Measurements from ENCODE around the gene EEFSEC.

The EEFSEC gene

DNA sequence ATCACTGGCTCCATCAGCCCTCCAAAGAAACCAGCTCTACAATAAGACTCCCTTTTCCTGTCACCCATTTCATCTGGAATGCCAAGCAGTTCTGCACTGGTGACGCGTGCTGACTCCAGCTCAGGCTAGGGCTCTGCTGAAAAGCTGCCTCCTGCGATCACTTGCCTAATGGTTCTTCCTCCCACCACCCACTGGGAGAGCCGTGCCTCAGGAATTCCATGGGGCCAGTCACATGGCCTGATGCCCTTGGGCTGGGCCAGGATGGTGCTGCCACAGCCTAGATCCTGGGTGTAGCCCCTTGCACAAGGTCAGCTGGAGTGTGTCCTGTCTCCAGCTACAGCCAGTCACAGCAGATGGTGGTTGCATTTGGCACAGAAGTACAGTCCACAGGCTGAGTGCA, 214.5 kb downstream of the EEFSEC start:
- no peak for DNase-seq (ENCODE audit: low read depth in 3 of 3)

DNA sequence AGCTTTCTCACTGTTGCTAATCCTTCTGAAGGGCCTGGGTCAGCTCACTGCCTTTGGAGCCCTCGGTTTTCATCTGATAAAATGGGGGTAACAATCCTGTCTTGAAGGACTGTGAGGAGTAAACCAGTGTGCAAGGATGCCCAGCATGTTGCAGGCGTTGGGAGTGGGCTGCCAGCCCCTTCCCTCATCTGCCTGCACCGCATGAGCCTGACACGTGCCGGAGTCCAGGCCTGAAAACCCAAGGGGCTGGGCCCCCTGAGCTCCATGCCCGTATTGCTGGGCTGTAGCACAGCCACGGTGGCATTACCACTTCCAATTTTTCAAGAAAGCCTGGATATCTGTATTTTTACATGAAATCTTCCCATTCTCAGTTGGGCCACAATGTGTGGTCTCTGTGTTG, 215.3 kb downstream of the EEFSEC start:
- no peak for DNase-seq (ENCODE audit: low read depth in 3 of 3)

DNA sequence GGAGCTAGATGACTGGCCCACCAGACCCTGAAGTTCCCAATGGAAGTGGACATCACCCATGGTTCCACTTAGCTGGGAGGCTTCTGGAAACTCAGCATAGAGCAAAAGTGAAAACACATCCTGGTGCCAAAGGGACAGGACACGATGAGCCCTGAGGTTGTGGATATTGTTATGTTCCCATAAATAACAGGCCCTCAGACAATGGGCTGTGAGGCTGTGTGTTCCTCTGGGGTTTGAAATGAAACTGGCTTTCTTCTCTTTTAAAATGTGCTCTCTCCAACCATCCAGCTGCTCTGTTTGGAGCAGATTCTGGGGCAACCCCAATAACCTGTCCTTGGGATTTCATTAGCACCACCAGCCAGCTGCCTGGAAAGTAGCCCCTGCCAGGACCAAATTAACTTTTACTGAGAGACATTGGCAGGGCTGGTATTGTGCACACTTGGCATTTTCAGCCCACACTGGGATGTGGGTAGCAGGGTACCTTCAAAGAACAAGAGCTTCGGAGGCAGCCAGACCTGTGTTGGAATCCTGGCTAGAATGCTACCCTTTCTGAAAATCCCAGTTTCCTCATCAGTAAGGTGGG, 215.9 kb downstream of the EEFSEC start:
- DNase-seq (ENCODE audit: low read depth in 3 of 3): no peak

DNA sequence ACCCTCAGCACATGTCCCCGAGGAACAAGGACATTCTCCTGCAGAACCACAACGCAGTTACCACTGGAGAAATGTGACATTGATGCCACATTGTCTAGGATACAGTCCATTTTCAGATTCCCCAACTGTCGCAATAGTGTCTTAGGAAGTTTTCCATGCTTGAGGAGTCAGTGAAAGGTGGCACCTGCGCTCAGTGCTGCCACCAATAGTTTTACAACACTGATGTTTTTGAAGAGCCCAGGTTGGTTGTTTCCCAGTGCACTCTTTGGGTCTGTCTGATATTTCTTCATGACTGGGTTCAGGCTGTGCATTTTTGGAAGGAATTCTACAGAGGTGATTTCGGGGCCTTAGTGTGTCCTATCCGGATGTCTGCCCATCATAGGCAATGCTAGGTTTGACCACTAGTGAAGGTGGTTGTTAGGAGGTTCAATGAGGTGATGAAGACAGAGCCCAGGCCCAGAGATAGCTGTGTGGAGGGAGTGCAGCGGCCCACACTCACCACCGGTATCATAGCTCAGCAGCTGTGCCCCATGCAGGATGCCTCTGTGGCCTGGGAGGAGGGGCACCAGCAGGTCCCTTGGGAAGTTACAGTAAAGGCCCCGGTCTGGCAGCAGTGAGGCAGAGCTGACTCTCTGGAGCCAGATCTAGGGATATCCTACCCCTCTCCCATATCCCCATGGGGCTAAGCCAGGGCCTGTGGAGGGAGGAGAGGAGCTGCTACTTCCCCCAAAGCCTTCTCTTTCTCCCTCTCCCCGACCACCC, 216.8 kb downstream of the EEFSEC start:
- no peak for DNase-seq (ENCODE audit: low read depth in 3 of 3)

DNA sequence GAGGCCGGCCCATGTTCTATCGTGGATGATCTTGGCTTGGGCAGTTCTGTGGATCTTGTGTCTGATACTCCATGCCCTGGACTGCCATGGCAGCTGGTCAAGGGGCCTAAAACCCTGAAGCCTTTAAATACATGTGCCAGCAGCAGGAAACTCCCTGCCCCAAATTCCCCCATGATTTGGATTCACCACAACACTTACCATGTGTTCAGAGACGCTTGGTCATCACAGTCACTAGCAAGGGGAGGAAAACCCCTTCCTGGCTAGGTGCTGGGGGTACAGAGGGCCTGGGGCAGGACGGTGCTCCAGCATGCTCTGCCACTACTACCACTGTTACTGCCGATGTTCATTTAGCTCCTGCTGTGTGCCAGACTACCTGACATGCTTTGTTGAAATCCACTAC, 219.0 kb downstream of the EEFSEC start:
- no peak for DNase-seq (ENCODE audit: low read depth in 3 of 3)

DNA sequence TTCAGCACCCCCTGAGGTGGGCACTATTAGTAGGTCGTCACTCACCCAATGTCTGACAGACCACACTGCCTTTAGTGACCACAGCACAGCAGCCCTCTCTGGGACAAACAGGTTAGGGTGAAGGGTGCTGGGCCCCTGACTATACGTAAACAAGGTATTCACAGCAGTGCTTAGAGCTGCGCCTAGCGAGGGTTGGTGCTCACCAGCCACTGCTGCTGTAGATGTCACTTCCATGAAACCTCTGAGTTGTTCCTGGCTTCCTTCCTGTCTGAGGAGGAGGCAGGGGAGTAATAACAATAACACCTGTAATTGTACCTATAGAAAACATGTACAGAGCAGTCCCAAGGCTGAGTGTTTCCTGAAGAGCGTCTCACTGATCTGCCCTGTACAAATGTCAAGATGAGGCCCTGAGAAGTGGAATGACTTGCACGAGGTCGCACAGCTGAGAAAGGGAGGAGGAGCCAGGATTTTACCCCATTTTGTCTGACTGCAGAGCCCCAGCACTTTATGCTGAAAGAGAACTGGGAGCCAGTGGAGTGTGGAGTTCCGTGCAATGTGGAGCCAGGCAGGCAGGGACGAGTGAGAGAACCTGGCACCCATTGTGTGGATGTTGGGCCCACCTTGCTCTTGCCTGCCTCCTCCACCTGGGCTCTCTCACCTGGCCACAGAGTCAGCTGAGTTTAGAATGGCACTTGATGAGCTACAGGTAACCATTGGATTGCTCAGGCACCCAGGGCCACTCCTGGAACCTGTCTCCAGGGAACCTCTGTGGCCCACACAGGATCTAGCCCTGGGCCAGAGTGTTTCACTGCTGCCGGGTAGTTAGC, 219.6 kb downstream of the EEFSEC start:
- no peak for DNase-seq (ENCODE audit: low read depth in 3 of 3)

DNA sequence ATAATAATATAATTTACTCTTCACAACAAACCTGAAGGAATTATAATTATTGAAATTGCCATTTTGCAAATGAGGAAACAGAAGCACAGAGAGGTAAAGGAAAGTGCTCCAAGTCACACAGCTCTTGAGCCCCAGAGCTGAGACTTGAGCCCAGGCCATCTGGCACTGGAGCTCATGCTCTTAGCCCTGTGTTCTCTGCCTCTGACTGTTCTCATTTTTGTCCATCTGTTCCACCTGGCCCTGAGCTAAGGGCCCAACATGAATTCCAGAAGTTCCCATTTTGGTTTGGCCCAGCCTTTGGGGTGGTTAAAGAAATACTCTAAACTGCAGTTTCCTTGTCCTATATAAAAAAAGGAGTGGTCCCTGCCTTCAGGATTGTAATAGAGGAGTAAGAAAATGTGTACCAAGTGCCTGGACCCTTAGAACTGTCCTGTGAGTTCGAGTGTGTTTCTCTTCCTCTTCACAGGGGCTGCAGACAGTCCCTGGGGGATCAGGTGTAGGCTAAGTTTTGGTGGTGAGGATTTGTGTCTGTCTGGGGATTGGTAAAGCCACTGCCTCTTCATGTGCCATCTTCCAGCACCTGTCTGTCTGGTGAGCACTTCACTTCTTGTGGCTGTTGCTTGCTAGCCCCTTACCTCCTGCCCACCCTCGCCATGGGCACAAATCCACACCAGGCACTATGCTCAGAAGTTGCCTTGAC, 221.6 kb downstream of the EEFSEC start:
- DNase-seq (ENCODE audit: low read depth in 3 of 3): no peak

DNA sequence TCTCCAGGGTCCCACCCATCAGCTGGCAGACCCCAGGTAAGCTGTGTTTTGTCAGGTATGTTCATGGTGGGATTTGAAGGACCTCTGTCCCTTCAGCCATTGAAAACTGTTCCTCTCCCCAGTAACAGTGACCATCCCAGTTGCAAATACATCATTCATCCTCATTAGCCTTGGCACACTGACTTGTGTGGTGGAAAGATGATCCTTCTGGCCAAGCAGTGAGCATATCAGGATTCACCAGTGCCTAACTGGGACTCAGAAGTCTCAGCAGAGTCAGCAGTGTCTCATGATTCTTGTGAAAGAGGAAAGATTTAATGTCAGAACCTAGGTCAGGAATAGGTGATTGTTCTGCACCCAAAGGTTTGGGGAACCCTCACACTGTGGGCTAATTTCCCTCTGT, 223.2 kb downstream of the EEFSEC start:
- no peak for DNase-seq (ENCODE audit: low read depth in 3 of 3)

DNA sequence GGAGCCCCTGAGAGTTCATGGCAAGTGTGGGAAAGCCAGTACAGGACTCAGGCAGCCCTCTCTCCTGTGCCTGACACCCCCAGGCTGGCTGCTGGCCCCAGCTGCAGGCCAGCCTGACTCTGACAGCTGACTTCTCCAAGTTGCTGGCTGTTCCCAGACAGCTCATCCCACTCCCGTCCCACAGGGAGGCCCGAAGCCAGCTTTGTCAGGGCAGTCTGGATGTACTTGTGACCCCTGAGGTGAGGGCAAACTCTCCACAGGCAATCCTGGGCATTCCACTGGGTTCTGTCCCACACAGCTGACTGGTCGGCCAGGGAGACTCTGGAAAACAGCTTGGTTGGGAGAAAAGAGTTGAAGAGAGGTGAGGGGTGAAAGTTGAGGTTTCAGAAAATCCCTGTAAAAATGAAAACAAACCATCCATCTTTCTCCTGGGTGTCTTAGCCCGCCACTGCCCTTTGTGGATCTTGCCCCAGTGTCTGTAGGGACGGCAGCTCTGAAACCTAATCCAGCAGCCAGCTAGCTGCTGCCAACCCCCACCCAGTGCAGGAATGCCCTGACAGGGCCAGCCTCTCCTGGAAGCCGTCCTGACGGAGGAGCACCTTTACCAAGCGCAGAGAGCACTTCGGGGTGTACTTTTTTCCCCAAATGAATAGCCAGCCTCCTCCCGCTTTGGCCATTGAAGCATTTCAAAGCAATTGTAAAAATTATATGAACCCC, 225.5 kb downstream of the EEFSEC start:
- no peak for DNase-seq (ENCODE audit: low read depth in 3 of 3)

DNA sequence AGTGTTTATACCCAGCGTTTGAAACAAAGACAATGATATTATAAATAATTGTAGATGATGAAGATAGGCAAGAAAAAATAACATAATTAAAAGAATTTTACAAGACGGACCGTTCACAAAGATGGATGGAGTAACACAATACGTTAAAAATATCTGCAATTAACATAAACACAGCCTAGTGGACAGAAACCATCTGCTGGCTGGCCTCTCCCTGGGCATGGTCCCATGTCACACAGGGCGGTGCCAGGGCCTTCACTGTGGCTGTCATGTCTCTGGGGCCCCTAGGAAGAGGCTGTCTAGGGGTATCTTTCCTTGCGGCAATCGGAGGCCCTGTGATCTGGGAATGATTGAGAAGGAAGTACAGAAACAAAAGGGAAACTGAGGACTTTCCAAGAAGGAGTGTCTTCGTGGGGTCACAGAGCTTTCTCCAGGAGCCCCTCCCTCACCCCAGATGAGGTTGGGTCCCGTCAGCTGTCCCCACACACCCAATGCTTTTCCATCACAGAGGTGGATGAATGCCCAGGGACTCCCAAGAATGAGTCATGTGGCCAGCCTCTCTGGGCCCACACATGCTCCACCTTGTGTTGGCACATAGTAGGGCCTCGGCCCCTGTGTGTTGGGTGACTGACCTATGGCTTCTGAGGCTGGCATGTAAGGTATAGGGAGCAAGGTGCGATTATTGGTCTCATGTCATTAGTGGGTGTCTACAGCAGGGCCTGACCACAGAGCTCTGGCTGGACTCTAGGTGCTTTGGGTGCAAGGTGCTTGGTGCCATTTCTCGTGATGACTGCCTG, 226.3 kb downstream of the EEFSEC start:
- no peak for DNase-seq (ENCODE audit: low read depth in 3 of 3)

DNA sequence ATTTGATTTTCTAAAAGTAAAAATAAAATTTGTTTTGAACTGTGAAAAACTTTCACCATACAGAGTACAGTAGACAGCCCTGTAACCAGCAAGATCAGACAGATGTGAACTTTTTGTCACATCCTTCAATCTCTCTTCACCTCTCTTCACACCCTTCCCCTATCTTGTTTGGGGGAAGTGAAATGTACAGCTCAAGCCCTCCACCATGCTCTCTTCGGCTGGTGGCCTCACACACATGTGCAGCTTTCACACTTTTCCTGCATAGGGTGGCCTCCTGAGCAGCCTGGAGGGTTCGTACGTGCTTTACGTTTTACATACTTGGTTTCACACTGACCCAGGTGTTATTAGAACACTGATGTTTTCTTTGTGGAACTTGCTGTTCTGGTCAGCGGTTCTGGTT, 227.0 kb downstream of the EEFSEC start:
- no peak for DNase-seq (ENCODE audit: low read depth in 3 of 3)

DNA sequence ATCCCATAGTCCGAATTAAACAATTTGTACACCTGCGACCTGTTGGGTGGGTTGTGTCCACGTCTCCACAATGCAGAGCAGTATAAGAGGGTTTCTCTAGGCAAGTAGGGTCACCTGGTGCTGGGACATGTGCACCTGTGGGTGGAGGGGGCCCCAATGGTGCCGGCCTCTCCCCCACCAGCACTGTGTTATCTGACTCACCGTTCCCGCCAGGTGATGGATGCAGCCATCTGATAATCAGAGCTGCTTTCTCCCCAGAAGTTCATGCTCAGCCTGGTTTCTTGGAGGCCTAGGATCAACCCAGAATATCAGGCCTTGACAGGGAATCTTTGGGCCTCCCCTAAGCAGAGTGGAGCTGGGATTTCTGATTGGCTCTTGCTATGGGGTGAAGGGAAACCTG, 227.4 kb downstream of the EEFSEC start:
- DNase-seq (ENCODE audit: low read depth in 3 of 3): no peak

DNA sequence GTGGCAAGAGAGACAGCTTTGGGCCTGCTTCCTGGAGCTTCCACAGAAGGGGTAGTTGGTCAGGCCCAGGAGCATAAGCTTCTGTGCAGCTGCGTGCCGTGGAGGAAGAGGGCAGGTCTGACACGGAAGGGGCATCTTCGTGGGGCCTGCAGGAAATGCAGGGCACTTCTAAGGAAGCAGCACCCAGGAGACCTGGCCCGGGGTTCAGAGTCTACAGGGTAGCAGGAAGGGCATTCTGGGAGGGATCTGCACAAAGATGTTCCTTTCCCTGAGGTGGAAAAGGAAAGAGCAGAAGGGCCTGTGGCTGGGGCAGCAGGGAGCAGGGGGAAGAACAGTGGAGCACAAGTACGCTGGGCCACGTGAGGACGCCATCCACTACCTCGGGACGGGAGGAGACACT, 228.3 kb downstream of the EEFSEC start:
- no peak for DNase-seq (ENCODE audit: low read depth in 3 of 3)

DNA sequence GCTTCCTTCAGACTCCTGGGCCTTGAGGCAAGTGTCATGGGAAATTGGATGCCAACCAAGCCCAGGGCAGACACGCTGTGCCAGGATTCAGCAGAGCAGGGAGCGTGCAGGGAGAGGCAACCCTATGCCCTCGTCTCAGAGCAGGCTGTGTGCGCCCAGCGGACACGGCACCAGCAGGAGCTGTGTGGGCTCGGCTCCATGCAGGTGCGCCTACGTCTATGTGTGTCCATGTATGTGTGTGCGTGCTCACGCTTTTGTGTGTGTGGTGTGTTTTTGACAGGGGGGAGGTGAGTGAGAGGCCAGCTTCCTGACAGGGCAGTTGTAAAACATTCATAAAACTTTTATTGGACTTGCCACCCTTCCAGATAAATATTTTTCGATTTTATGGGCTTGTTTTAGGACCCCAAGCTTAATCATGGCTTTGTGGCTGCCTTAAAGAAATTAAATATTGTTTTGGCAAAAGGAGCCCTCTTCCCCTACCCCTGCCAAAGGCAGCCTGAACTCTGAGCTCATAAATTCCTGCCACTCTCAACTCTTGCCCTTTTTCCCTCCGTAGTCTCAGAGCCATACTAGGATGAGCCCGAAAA, 229.0 kb downstream of the EEFSEC start:
- DNase-seq (ENCODE audit: low read depth in 3 of 3): no peak

DNA sequence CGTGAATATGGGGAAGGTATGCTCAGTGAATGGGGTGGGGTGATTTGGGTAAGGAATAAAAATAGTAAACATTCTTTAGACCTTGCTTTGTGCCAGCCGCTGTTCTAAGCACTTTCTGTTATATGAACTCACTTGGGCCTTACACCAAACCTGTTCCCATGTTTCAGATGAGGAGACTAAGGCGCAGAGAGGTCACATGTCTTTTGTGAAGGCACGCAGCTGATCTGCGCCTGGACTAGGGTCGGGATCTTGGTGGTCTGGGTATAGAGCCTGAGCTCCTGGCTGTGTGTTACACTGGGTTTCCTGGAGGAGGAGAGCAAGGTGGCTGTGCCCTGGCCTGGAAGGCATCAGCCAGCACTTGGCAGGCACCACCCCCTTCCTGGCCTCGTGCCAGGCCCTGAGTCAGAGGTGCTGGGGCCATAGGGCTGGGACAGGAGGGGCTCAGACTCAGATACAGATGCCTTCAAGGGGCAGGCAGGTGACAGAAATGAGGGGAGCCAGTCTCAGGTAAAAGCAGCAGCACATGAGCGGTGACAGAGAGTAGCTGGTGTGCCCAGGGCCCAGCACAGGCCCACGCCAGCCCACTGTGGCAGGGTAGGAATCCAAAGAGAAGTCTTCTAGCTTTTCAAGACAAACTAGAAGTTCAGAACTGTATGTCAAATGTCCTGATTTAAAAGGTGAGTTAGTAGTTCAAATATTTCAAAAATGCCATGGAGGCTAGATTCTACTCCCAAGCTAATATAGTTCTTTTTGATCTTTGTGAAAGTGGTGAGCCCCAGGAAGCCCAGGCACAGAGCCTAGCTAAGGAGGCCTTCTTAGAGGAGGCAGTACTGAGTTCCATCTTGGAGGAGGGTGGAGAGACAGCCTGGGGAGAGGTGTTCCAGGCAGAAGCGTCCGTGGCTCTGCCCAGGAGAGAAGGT, 230.3 kb downstream of the EEFSEC start:
- peak in 2 of 3 donors; percentile 5 to 55 for DNase-seq (ENCODE audit: low read depth in 3 of 3)

DNA sequence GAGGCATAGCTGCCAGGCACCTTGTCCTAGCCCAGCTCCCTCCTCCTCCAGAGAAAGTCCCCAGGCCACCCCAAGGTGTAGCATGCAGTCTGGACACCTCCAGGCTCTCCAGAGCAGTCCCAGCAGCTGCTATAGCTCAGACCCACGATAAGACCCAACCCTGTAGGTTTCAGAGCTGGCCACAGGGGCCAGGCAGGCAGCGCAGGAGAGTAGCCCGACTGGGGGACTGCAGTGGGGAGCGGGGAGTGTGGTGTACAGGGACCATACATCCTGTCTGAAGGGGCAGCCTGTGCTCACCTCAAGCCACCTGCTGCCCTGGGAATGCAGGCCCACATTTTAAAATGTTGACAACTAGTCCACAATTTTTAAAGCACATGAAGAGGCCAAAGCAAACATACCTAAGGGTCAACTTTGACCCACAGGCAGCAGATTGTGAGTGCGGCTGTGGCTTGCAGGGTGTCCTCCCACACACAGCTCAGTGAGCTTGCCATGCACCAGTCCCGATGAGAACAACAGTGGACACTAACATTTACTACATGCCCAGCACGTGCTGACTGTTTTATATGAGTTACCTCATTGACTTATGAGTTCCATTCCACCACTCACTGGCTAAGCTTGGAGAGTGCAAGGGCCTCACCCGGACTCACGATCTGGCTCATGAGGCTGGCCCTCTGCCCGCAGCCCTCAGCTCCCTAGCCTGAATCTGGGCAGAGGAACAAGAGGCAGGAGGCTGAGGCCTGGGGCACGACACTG, 232.0 kb downstream of the EEFSEC start:
- DNase-seq (ENCODE audit: low read depth in 3 of 3): no peak

DNA sequence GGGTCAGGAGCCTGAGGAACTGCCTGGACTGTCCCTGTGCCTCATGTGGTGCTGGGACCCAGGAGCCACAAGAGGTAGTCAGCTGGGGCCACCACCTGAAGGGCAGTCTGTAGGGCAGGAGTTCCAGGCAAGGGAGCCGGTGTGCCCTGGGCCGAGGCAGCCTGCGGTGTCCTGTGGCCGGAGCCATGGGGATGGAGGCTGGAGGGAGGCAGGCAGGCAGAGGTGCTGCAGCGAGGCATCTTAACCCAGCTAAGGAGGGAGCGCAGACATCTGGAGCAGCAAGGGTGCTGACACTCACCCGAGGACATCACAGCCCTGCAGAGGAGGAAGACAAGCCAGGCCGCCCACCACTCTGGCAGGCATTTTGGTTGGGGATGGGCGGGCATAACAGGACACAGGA, 235.7 kb downstream of the EEFSEC start:
- no peak for DNase-seq (ENCODE audit: low read depth in 3 of 3)

DNA sequence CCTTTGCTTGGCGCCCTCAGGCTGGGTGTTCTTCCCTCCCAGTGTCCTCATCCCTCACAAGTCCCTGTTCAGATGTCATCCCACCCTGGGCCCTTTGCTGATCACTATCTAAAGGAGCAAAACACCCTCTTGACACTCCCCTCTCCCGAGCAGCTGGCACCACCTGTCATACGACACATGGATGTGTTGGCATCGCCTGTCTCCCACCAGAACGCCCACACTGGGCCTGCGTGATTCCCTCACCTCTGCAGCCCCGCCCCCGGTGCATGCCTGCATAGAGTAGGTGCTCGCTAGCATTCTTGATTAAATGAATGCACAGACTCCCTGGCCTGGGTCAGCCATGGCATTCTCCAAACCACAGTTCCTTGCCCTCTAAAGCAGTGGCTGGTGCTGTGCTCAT, 237.6 kb downstream of the EEFSEC start:
- no peak for DNase-seq (ENCODE audit: low read depth in 3 of 3)

DNA sequence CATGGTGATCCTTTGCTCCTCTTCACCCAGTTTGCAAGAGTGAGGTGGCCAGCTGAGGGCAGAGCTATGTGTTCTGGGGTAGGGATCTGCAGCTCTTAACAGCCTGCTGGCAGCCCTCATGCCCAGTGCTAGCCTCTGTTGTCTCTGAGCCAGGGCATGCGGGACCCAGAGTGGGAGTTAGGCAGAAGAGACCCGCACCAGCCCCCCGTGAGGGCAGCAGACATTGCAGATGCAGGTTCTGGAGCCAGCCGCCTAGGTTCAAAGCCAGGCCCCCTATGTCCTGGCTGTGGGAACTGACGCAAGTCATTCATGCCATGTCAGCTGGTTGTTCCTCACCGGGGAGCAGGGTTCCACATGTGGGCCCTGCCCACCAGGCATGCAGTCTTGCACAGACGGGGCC, 238.7 kb downstream of the EEFSEC start:
- DNase-seq (ENCODE audit: low read depth in 3 of 3): no peak

All from stimulated activated CD4-positive, alpha-beta T cell treated with anti-CD3 and anti-CD28 coated beads, TNF-alpha, amount 100 ng/mL, for 48 hours (primary cell).